ENCODE results near the gene FADS6. TPM values are rescaled to one million over a fixed set of nuclear protein-coding genes. Genes with fewer than 3 reads are reported as not detected.
"Not testable (repeated sequence)": the region's sequence is repeated elsewhere in the genome, so short reads cannot be mapped to it uniquely, and the experiment has no call there.

FADS6 gene
- total RNA-seq, 3 donors from 2014 or later, result 0.14 to 4.2 (median 1.1) TPM

DNA sequence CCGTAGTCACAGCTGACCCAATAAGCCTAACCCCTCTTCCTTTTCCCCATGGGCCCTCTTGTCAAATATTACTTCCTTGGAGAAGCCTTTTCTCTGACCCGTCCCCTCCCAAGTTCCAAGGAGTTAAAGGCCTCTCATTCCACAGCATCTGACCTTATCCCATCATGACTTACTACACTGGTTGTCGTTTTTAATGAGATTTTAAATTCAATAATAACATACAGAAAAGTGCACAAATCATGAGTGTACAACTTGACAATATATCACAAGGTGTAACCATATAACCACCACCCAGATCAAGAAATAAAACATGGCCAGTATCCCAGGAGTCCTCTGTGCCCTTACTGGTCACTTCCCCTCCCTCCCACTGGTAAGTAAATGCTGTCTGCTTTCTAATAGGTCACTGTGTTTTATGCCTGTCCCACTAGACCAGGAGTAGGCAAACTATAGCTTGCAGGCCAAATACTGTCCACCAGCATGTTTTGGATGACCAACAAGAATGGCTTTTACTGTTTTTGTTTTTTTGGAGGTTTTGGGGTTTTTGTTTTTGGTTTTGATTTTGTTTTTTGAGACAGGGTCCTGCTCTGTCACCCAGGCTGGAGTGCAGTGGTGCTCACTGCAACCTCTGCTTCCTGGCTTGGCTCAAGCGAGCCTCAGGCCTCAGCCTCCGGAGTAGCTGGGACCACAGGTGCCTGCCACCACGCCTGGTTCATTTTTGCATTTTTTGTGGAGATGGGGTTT lies 19.4 kb downstream of the FADS6 start:
- Histone ChIP-seq H3K4me1 (ENCODE audit: low read depth) (peaks cover 18% of the 10 kb centered on the region), H3K4me3 (no peak overlapping the region), H3K36me3 (ENCODE audit: low read depth) (no peaks in the 10 kb centered on the region), H3K9me3 (no peaks in the 10 kb centered on the region)
- intact Hi-C loops (cut with DNase I, micrococcal nuclease), result no loop called here
- ATAC-seq (no peak), DNase-seq (no peak)
- TF ChIP-seq, protein P1, sequence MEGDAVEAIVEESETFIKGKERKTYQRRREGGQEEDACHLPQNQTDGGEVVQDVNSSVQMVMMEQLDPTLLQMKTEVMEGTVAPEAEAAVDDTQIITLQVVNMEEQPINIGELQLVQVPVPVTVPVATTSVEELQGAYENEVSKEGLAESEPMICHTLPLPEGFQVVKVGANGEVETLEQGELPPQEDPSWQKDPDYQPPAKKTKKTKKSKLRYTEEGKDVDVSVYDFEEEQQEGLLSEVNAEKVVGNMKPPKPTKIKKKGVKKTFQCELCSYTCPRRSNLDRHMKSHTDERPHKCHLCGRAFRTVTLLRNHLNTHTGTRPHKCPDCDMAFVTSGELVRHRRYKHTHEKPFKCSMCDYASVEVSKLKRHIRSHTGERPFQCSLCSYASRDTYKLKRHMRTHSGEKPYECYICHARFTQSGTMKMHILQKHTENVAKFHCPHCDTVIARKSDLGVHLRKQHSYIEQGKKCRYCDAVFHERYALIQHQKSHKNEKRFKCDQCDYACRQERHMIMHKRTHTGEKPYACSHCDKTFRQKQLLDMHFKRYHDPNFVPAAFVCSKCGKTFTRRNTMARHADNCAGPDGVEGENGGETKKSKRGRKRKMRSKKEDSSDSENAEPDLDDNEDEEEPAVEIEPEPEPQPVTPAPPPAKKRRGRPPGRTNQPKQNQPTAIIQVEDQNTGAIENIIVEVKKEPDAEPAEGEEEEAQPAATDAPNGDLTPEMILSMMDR (IDR thresholded peaks at IDR 0.05), result no peak

DNA sequence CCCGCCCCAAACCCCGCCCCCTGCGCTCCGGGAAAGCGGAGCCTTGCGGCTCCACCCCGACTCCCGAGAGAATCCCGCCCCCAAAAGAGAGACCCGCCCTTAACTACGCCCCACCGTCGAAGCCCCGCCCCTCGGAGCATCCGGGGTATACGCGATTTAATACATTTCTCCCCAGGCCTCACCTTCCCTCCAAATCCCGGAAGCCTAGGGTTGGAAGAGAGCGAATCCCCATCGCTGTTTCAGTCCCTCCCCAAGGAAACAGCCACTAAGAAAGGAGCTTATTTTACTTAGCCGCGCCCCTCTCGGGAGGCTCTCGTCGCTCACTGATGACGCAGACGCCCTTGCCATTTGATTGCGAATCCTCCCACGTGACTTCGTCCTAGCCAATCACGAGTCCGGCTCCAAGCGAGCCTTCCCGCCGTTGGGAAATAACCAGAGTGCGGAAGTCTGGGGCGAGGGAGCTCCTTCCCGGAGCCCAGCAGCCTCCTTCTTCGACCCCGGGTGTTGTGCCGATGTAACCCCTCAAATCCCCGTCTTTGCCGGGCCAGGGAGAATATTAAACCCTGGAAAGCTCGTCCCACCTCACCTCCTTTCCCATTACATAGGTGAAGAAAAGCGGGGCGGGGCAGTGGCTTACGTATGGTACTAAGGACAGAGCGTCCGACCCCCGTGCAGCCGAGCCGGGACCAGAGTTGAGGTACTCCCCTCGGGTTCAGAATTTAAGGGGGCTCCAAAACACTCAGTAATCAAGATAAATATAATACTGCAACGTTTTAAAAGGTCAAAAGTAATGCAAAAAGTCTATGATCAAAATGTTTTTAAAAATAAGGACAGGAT lies 20.2 kb downstream of the FADS6 start:
- Histone ChIP-seq H3K36me3 (ENCODE audit: low read depth) (no peaks in the 10 kb centered on the region), H3K4me1 (ENCODE audit: low read depth) (peaks cover 14% of the 10 kb centered on the region), H3K4me3 (peak overlapping the region; percentile 27), H3K9me3 (no peaks in the 10 kb centered on the region)
- ATAC-seq (peak; percentile 95), DNase-seq (peak; percentile 99 to 100 (median 99))
- TF ChIP-seq, protein P1 (IDR thresholded peaks at IDR 0.05), result peak; percentile 20
- intact Hi-C loops (cut with DNase I, micrococcal nuclease), result no loop called here

DNA sequence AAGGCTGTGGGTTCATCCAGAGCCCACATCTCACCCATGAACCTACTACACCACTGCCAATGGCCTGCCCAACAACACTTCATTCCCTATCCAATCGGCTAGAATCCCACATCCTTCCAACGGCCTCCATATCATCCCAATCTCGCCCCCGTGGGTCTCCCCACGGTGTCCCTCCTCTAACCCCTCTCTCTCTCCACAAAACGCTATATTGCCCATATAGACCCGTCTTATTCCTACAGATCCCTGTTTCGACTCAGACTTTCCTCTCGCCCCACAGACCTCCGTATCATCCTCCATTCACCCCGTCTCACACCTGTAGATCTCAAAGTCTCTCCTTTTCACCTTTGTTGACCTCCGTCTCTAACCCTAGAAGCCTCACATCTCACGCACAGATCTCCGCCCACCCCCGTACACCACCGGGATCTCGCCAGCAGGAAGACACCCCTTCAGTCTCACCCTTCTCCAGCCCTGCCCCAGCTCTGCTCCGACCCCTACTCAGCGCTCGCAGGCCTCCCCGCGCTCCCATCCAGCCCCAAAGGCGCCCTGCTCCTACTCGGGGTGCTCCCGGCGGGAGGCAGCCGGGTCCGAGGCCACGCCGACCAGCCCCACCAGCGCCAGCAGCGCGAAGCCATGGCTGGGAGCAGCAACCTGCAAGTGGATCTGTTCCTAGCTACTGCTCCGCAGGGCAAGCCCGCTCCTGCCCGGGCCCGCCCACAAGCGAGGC lies 21.0 kb downstream of the FADS6 start, which contains the start of gene FDXR:
FDXR (minus strand) TSS at position 682 of the 724 bp plus-strand sequence; CDS start at position 632, 50 bp downstream.
- TF ChIP-seq, protein P1 (IDR thresholded peaks at IDR 0.05), result no peak
- DNase-seq, result peak in 1 of 3 donors; percentile 37
- peak; percentile 4 for ATAC-seq
- peak within 1 kb of the TSS; percentile 27 for H3K4me3 ChIP-seq
- H3K36me3 ChIP-seq (ENCODE audit: low read depth), result no peaks in the 10 kb centered on the region
- peaks cover 9% of the 10 kb centered on the region for H3K4me1 ChIP-seq (ENCODE audit: low read depth)
- intact Hi-C loops (cut with DNase I, micrococcal nuclease), result no loop called here
- H3K9me3 ChIP-seq, result no peaks in the 10 kb centered on the region

DNA sequence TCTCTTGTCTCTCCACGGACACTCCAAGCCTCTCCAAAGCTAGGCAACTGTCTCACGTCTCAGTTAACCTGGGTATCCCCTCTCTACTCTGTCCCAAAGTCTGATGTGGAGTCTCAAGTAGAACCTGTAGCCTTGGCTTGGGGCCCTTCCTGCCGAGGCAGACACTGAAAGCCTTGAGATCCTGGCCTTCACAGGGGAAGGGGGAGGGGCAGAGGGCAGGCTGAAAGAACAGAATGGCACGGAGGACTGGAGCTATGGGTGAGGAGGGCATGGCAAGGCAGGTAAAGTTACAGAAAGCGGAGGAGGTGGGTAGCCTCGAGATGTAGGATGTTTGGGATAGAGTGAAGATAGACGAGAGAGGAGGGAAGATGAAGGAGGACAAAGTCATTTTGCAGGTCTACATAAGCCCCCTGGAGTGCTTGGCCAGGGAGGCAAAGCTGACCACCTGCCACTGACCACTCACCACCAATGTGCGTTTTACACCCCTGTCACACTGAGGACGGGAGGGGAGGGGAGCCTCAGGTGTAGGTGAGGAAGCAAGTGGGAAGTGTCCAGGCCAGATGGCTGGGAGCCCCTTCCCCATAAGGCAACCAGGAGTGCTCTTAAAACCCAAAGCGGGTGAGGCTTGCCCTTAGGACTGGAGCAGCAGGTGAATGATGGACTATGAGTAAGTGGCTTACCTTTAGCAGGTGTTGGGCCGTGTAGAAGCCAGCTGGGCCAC lies 21.9 kb downstream of the FADS6 start:
- peaks cover 9% of the 10 kb centered on the region for H3K4me1 ChIP-seq (ENCODE audit: low read depth)
- H3K4me3 ChIP-seq, result no peak overlapping the region
- TF ChIP-seq, protein P1 (IDR thresholded peaks at IDR 0.05), result no peak
- no peaks in the 10 kb centered on the region for H3K36me3 ChIP-seq (ENCODE audit: low read depth)
- DNase-seq, result peak in 1 of 3 donors; percentile 50
- ATAC-seq, result no peak
- intact Hi-C loops (cut with DNase I, micrococcal nuclease), result no loop called here
- H3K9me3 ChIP-seq, result no peaks in the 10 kb centered on the region

DNA sequence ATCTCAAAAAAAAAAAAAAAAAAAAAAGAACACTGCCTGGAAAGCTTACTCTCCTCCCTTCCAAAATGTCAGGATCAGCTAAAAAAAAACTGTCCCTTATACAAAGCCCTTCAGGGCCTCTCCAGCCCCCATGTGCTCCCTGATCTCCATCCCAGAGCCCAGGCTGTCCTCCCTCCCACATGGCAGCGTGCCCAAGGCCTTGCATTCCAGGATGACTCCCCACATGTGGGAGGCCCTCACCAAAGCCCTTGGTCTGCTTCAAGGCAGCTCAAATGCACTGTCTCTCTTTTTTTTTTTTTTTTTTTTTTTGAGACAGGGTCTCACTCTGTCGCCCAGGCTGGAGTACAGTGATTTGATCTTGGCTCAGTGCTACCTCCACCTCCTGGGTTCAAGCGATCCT lies 22.9 kb downstream of the FADS6 start:
- intact Hi-C loops (cut with DNase I, micrococcal nuclease), result no loop called here
- no peaks in the 10 kb centered on the region for H3K9me3 ChIP-seq
- TF ChIP-seq, protein P1 (IDR thresholded peaks at IDR 0.05), result no peak
- ATAC-seq (no peak), DNase-seq (peak in 1 of 3 donors; percentile 57)
- peaks cover 9% of the 10 kb centered on the region for H3K4me1 ChIP-seq (ENCODE audit: low read depth)
- no peaks in the 10 kb centered on the region for H3K36me3 ChIP-seq (ENCODE audit: low read depth)
- no peak overlapping the region for H3K4me3 ChIP-seq

DNA sequence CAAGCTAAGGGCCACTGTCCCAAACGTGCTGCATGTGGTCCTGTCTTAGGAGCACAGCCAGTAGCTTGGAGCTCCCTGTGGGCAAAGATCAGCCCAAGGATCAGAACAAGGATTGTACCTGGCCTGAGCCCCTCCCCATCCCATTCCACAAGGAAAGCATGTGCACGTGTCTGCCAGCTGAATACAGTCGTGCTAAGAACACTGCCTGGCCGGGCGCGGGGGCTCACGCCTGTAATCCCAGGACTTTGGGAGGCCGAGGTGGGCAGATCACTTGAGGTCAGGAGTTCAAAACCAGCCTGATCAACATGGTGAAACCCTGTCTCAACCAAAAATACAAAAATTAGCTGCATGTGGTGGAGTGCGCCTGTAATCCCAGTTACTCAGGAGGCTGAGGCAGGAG lies 23.4 kb downstream of the FADS6 start:
- intact Hi-C loops (cut with DNase I, micrococcal nuclease); H3K36me3 ChIP-seq (ENCODE audit: low read depth): not testable (repeated sequence)

More for the DNA sequence above, 23.4 kb downstream of the FADS6 start:
- DNase-seq, result peak in 1 of 3 donors; percentile 49
- not testable (repeated sequence) for H3K9me3 ChIP-seq; H3K4me1 ChIP-seq (ENCODE audit: low read depth); ATAC-seq; H3K4me3 ChIP-seq

All from mucosa of descending colon (tissue), 3 donors.